ENCODE data around the gene AGPAT3.

GRCh38 chr21:43884012-43884860 is 19.2 kb downstream of the AGPAT3 start:
- TF ChIP-seq POLR2A (IDR thresholded peaks at IDR 0.05) (no peak), CTCF (IDR thresholded peaks at IDR 0.05) (no peak), POLR2AphosphoS5 (IDR thresholded peaks at IDR 0.05) (no peak), EP300 (IDR thresholded peaks at IDR 0.05) (no peak)
